Keratinocyte (primary cell): Measurements from ENCODE around the gene EGLN3. TPM values are rescaled to one million over a fixed set of nuclear protein-coding genes. Genes with fewer than 3 reads are reported as not detected.

Source experiments
- DNase-seq: peaks from one replicate; pipeline ENCODE4 v3.0.0-alpha.2; 2011; ENCODE audit warnings: low read depth, missing footprints, low spot score
- FAIRE-seq: peaks from 2 replicates; lab custom pipeline; 2011; peaks lifted over from hg19 to GRCh38; lab: Jason Lieb, UNC
- H2AFZ ChIP-seq: 2 replicates; pipeline ENCODE4 v1.6.0; 2012; ENCODE audit warnings: low read length, control low read depth, inconsistent platforms; ENCODE audit not compliant: control insufficient read depth
- H3K27ac ChIP-seq: 2 replicates; pipeline ENCODE4 v1.5.1; 2011; ENCODE audit warnings: low read length; ENCODE audit not compliant: control insufficient read depth, insufficient read depth
- H3K27me3 ChIP-seq: 3 replicates; pipeline ENCODE4 v1.6.0; 2011; ENCODE audit warnings: low read length; ENCODE audit not compliant: control insufficient read depth, insufficient read depth; ENCODE audit errors: extremely low read depth
- H3K36me3 ChIP-seq, 2 experiments: 2 replicates in 1 of 2; 3 replicates in 1 of 2; pipeline ENCODE4 v1.5.1; 2011; ENCODE audit warnings: low read length in 2 of 2, mild to moderate bottlenecking in 1 of 2; ENCODE audit not compliant: control insufficient read depth in 2 of 2, insufficient read depth in 2 of 2; ENCODE audit errors: extremely low read depth in 1 of 2
- H3K4me1 ChIP-seq: 3 replicates; pipeline ENCODE4 v1.5.1; 2011; ENCODE audit warnings: low read length; ENCODE audit not compliant: control insufficient read depth, insufficient read depth; ENCODE audit errors: extremely low read depth
- H3K4me2 ChIP-seq: 3 replicates; pipeline ENCODE4 v1.6.0; 2011; ENCODE audit warnings: low read depth, low read length; ENCODE audit not compliant: control insufficient read depth, insufficient read depth; ENCODE audit errors: extremely low read depth
- H3K4me3 ChIP-seq, 3 experiments: fragments of 200-600 bp in 1 of 3; sonication (generic) in 1 of 3; 2 replicates in 2 of 3; 3 replicates in 1 of 3; pipeline ENCODE4 v1.5.1; 2011 to 2016; ENCODE audit warnings: low read length in 3 of 3, mild to moderate bottlenecking in 3 of 3, control low read depth in 2 of 3, inconsistent platforms in 1 of 3, low read depth in 1 of 3, mixed read lengths in 1 of 3, mixed run types in 1 of 3, moderate library complexity in 1 of 3; ENCODE audit not compliant: control insufficient read depth in 2 of 3, insufficient read depth in 2 of 3; ENCODE audit errors: extremely low read depth in 1 of 3
- H3K79me2 ChIP-seq: 2 replicates; pipeline ENCODE4 v1.6.0; 2012; ENCODE audit warnings: low read length; ENCODE audit not compliant: control insufficient read depth, insufficient read depth
- H3K9ac ChIP-seq: 3 replicates; pipeline ENCODE4 v1.6.0; 2011; ENCODE audit warnings: low read length; ENCODE audit not compliant: control insufficient read depth, insufficient read depth; ENCODE audit errors: extremely low read depth
- H3K9me1 ChIP-seq: 3 replicates; pipeline ENCODE4 v1.6.0; 2011; ENCODE audit warnings: low read length; ENCODE audit not compliant: control insufficient read depth, insufficient read depth; ENCODE audit errors: extremely low read depth
- H3K9me3 ChIP-seq: 2 replicates; pipeline ENCODE4 v1.5.1; 2012; ENCODE audit warnings: low read depth, low read length; ENCODE audit not compliant: control insufficient read depth
- H4K20me1 ChIP-seq: 3 replicates; pipeline ENCODE4 v1.6.0; 2011; ENCODE audit warnings: low read length; ENCODE audit not compliant: control insufficient read depth, insufficient read depth; ENCODE audit errors: extremely low read depth
- CTCF ChIP-seq, 3 experiments: IDR thresholded peaks in 1 of 3; conservative IDR thresholded peaks in 1 of 3; optimal IDR thresholded peaks in 1 of 3; 2 replicates in 2 of 3; 3 replicates in 1 of 3; pipeline versions ENCODE3 to v1.5.1; 2011; ENCODE audit warnings: low read length in 3 of 3, mild to moderate bottlenecking in 3 of 3, moderate library complexity in 2 of 3, control low read depth in 1 of 3, inconsistent platforms in 1 of 3; ENCODE audit not compliant: insufficient read depth in 2 of 3; ENCODE audit errors: extremely low read depth in 1 of 3
- EZH2 ChIP-seq: IDR thresholded peaks from one replicate; pipeline ENCODE4 v1.6.1; 2012; ENCODE audit warnings: inconsistent platforms, mild to moderate bottlenecking, low read length, moderate library complexity
- dilution Hi-C: fragments of 300-500 bp; cut with MboI; formaldehyde crosslinking; loops from one replicate; pipeline ENCODE4 v1.7.0; 2020; ENCODE audit warnings: low sequenced_read_pairs; ENCODE audit not compliant: extremely low pct_ligation_motif_present
- polyA plus RNA-seq, 5 experiments: library from polyadenylated mRNA; depleted of rRNA in 3 of 5; stranded (reverse) in 3 of 5; stranded (forward) in 1 of 5; unstranded in 1 of 5; fragments of >200 nt; gene quantifications; 1 replicate in 1 of 5; 2 replicates in 3 of 5; 3 replicates in 1 of 5; pipeline versions ENCODE4 v1.2.1 to v1.2.3, GENCODE V29; 2011 to 2012; ENCODE audit warnings: missing spikeins in 2 of 5, low read depth in 1 of 5, low replicate concordance in 1 of 5

EGLN3 gene
- polyA plus RNA-seq, 1 donor (not counting 4 experiments of a cell fraction or from before 2014, with no cell fraction given), result 9.3 TPM

GRCh38 chr14:33938131-33938949 lies 12.5 kb downstream of the EGLN3 start:
- peak overlapping the region; percentile 23 for H3K4me2 ChIP-seq
- no peaks in the 10 kb centered on the region for H3K9me3 ChIP-seq
- no peak overlapping the region for H3K27ac ChIP-seq
- dilution Hi-C loops, result no loop called here
- no peaks in the 10 kb centered on the region for H3K79me2 ChIP-seq
- no peak overlapping the region for H3K9ac ChIP-seq
- H4K20me1 ChIP-seq, result no peaks in the 10 kb centered on the region
- no peaks in the 10 kb centered on the region for H3K27me3 ChIP-seq
- no peaks in the 10 kb centered on the region for H3K36me3 ChIP-seq
- TF ChIP-seq EZH2 (no peak), CTCF (optimal IDR thresholded peaks at IDR 0.05 in 1 of 3, IDR thresholded peaks at IDR 0.05 in 1 of 3, conservative IDR thresholded peaks at IDR 0.05 in 1 of 3; ENCODE audit: extremely low read depth in 1 of 3, insufficient read depth in 2 of 3, low read length in 3 of 3) (no peak)
- FAIRE-seq (no peak), DNase-seq (no peak)
- H3K9me1 ChIP-seq, result no peaks in the 10 kb centered on the region
- peak overlapping the region; percentile 2 for H2AFZ ChIP-seq
- H3K4me3 ChIP-seq, result peak overlapping the region in 1 of 3 experiments; percentile 2
- H3K4me1 ChIP-seq, result no peaks in the 10 kb centered on the region

GRCh38 chr14:33936391-33936790 lies 14.5 kb downstream of the EGLN3 start:
- H3K27me3 ChIP-seq, result no peaks in the 10 kb centered on the region
- no peak overlapping the region for H2AFZ ChIP-seq
- H3K27ac ChIP-seq, result no peak overlapping the region
- no peaks in the 10 kb centered on the region for H3K79me2 ChIP-seq
- FAIRE-seq (no peak), DNase-seq (no peak)
- no peak for TF ChIP-seq CTCF (optimal IDR thresholded peaks at IDR 0.05 in 1 of 3, IDR thresholded peaks at IDR 0.05 in 1 of 3, conservative IDR thresholded peaks at IDR 0.05 in 1 of 3; ENCODE audit: extremely low read depth in 1 of 3, insufficient read depth in 2 of 3, low read length in 3 of 3)
- no peak for TF ChIP-seq EZH2
- dilution Hi-C loops, result no loop called here
- H3K9ac ChIP-seq, result no peak overlapping the region
- no peaks in the 10 kb centered on the region for H3K36me3 ChIP-seq
- no peak overlapping the region for H3K4me3 ChIP-seq
- no peaks in the 10 kb centered on the region for H3K4me1 ChIP-seq
- no peaks in the 10 kb centered on the region for H3K9me3 ChIP-seq
- no peaks in the 10 kb centered on the region for H3K9me1 ChIP-seq
- no peaks in the 10 kb centered on the region for H4K20me1 ChIP-seq
- H3K4me2 ChIP-seq, result no peak overlapping the region
